Fibroblast of upper back skin (primary cell): Measurements from ENCODE around the gene PDZD8.
A peak's percentile ranks its signal among the peaks of the same experiment; 100 is the strongest.

Experiments
- DNase-seq: peaks from one replicate; pipeline ENCODE4 v3.0.0-alpha.2; 2013

The PDZD8 gene

GRCh38 chr10:117390420-117390819, 15.2 kb upstream of the PDZD8 start:
- DNase-seq = no peak

GRCh38 chr10:117386805-117387204, 11.6 kb upstream of the PDZD8 start:
- no peak for DNase-seq

- no peak for DNase-seq
Observed at GRCh38 chr10:117382861-117383260, 7.6 kb upstream of the PDZD8 start.

- DNase-seq = no peak
Observed at GRCh38 chr10:117374506-117375359, 507 bp downstream of the PDZD8 start.

GRCh38 chr10:117373823-117374505, 1.3 kb downstream of the PDZD8 start:
- peak; percentile 40 for DNase-seq

- DNase-seq = peak; percentile 36
Observed at GRCh38 chr10:117370205-117370604, 5.0 kb downstream of the PDZD8 start.

GRCh38 chr10:117367718-117368117, 7.5 kb downstream of the PDZD8 start:
- DNase-seq = no peak

- DNase-seq = no peak
Observed at GRCh38 chr10:117366741-117367140, 8.5 kb downstream of the PDZD8 start.

- no peak for DNase-seq
Observed at GRCh38 chr10:117365612-117366011, 9.6 kb downstream of the PDZD8 start.

- DNase-seq = peak; percentile 69
Observed at GRCh38 chr10:117364110-117364960, 10.9 kb downstream of the PDZD8 start.

GRCh38 chr10:117363028-117363427, 12.2 kb downstream of the PDZD8 start:
- peak; percentile 50 for DNase-seq

GRCh38 chr10:117362313-117362712, 12.9 kb downstream of the PDZD8 start:
- peak; percentile 66 for DNase-seq

- DNase-seq = peak; percentile 49
Observed at GRCh38 chr10:117360994-117361667, 14.1 kb downstream of the PDZD8 start.

GRCh38 chr10:117360016-117360415, 15.2 kb downstream of the PDZD8 start:
- DNase-seq = no peak

GRCh38 chr10:117355072-117355471, 20.2 kb downstream of the PDZD8 start:
- DNase-seq = no peak

- no peak for DNase-seq
Observed at GRCh38 chr10:117353684-117354083, 21.6 kb downstream of the PDZD8 start.

GRCh38 chr10:117352724-117353123, 22.5 kb downstream of the PDZD8 start:
- no peak for DNase-seq

GRCh38 chr10:117351996-117352395, 23.2 kb downstream of the PDZD8 start:
- DNase-seq = no peak

GRCh38 chr10:117351558-117351957, 23.7 kb downstream of the PDZD8 start:
- DNase-seq = no peak

- no peak for DNase-seq
Observed at GRCh38 chr10:117350909-117351308, 24.3 kb downstream of the PDZD8 start.

GRCh38 chr10:117348236-117348635, 27.0 kb downstream of the PDZD8 start:
- DNase-seq = no peak

GRCh38 chr10:117346574-117346973, 28.7 kb downstream of the PDZD8 start:
- no peak for DNase-seq

GRCh38 chr10:117345143-117345542, 30.1 kb downstream of the PDZD8 start:
- DNase-seq = peak; percentile 27
